Inflammatory macrophage treated with lipopolysaccharide for 4 hours (primary cell): ENCODE measurements around the gene FRS2.
"Not testable (repeated sequence)": the region's sequence is repeated elsewhere in the genome, so short reads cannot be mapped to it uniquely, and the experiment has no call there.

Experiments used
- DNase-seq: peaks from one replicate; pipeline ENCODE4 v3.0.0-alpha.2; 2020

Gene FRS2

GRCh38 chr12:69588527-69588926 is 118.3 kb downstream of the FRS2 start:
- DNase-seq: no peak

- DNase-seq: no peak
Measured at GRCh38 chr12:69589082-69589481, 118.9 kb downstream of the FRS2 start.

GRCh38 chr12:69595689-69596088 is 125.5 kb downstream of the FRS2 start:
- no peak for DNase-seq

- no peak for DNase-seq
Measured at GRCh38 chr12:69598174-69598753, 128.1 kb downstream of the FRS2 start.

GRCh38 chr12:69600804-69601203 is 130.6 kb downstream of the FRS2 start:
- DNase-seq: no peak

- no peak for DNase-seq
Measured at GRCh38 chr12:69601962-69602685, 131.9 kb downstream of the FRS2 start.

- DNase-seq: no peak
Measured at GRCh38 chr12:69602954-69603353, 132.8 kb downstream of the FRS2 start.

- DNase-seq: not testable (repeated sequence)
Measured at GRCh38 chr12:69603556-69603955, 133.4 kb downstream of the FRS2 start.

GRCh38 chr12:69604275-69604674 is 134.1 kb downstream of the FRS2 start:
- DNase-seq: not testable (repeated sequence)

GRCh38 chr12:69608114-69608513 is 137.9 kb downstream of the FRS2 start:
- DNase-seq: peak; percentile 5

GRCh38 chr12:69610126-69610525 is 139.9 kb downstream of the FRS2 start:
- no peak for DNase-seq

- no peak for DNase-seq
Measured at GRCh38 chr12:69610729-69611128, 140.5 kb downstream of the FRS2 start, which contains the start of gene LRRC10. Gene LRRC10 (minus strand): TSS chr12:69610907. CDS start chr12:69610838, 69 bp downstream.

- no peak for DNase-seq
Measured at GRCh38 chr12:69613351-69613750, 143.2 kb downstream of the FRS2 start.

GRCh38 chr12:69616025-69616424 is 145.8 kb downstream of the FRS2 start:
- DNase-seq: peak; percentile 5

- DNase-seq: no peak
Measured at GRCh38 chr12:69619050-69619449, 148.9 kb downstream of the FRS2 start.

- DNase-seq: no peak
Measured at GRCh38 chr12:69620077-69620476, 149.9 kb downstream of the FRS2 start.

GRCh38 chr12:69620921-69621320 is 150.7 kb downstream of the FRS2 start:
- DNase-seq: no peak

GRCh38 chr12:69621551-69621950 is 151.4 kb downstream of the FRS2 start:
- no peak for DNase-seq

GRCh38 chr12:69623970-69624369 is 153.8 kb downstream of the FRS2 start:
- no peak for DNase-seq

- DNase-seq: no peak
Measured at GRCh38 chr12:69627501-69627900, 157.3 kb downstream of the FRS2 start.
